ENCODE results near the gene FLRT1. TPM values are rescaled to one million over a fixed set of nuclear protein-coding genes. Genes with fewer than 3 reads are reported as not detected.

The FLRT1 gene
- total RNA-seq, 1 donor from 2014 or later: 0.26 TPM

DNA sequence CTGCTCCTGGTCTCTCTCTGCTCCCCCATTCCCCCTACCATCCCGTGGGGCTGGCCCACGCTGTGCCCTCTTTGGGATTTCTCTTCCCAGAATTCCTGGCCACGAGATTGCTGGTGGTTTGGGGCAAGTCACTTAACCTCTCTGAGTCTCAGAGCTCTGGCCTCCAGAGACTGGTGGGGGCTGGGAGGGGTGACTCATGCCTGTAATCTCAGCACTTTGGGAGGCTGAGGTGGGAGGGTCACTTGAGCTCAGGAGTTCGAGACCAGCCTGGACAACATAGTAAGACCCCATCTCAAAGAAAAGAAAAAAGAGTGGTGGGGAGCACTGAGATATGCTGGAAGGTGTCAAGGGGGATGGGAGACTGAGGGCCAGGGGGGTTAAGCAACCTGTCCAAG lies 31.1 kb upstream of the FLRT1 start:
- Histone ChIP-seq H3K4me3 (ENCODE audit: low read depth, low read length) (no peak overlapping the region), H3K36me3 (ENCODE audit: control insufficient read depth, insufficient read depth, low read length) (no peaks in the 10 kb centered on the region), H3K27me3 (ENCODE audit: control insufficient read depth, insufficient read depth, low read length) (peaks cover 8% of the 10 kb centered on the region)
- TF ChIP-seq, protein P1, sequence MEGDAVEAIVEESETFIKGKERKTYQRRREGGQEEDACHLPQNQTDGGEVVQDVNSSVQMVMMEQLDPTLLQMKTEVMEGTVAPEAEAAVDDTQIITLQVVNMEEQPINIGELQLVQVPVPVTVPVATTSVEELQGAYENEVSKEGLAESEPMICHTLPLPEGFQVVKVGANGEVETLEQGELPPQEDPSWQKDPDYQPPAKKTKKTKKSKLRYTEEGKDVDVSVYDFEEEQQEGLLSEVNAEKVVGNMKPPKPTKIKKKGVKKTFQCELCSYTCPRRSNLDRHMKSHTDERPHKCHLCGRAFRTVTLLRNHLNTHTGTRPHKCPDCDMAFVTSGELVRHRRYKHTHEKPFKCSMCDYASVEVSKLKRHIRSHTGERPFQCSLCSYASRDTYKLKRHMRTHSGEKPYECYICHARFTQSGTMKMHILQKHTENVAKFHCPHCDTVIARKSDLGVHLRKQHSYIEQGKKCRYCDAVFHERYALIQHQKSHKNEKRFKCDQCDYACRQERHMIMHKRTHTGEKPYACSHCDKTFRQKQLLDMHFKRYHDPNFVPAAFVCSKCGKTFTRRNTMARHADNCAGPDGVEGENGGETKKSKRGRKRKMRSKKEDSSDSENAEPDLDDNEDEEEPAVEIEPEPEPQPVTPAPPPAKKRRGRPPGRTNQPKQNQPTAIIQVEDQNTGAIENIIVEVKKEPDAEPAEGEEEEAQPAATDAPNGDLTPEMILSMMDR (IDR thresholded peaks at IDR 0.05; ENCODE audit: insufficient read depth, low read length, severe bottlenecking): no peak
- no peak for FAIRE-seq
- no peak for DNase-seq (ENCODE audit: low read depth)

DNA sequence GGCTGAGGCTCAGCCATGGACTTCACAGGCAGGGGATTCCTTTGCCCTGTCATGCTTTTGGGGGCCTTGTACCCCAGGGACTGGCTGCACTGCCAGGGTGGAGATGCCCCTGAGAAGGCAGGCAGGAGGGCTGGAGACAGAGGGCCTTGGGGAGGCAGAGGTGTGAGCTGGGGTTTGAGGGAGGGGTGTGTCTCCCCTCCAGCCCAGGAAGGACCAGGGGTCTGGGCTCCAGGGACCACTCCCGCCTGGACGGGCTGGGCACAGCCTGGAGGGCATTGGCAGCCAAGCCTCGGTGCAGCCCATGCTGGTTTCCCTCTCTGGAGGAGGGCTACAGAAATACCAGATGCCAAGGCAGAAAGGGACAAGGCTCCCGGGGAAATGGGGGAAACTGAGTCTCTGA lies 30.0 kb upstream of the FLRT1 start:
- no peak for DNase-seq (ENCODE audit: low read depth)
- Histone ChIP-seq H3K27me3 (ENCODE audit: control insufficient read depth, insufficient read depth, low read length) (peaks cover 8% of the 10 kb centered on the region), H3K36me3 (ENCODE audit: control insufficient read depth, insufficient read depth, low read length) (no peaks in the 10 kb centered on the region), H3K4me3 (ENCODE audit: low read depth, low read length) (no peak overlapping the region)
- TF ChIP-seq, protein P1 (IDR thresholded peaks at IDR 0.05; ENCODE audit: insufficient read depth, low read length, severe bottlenecking): no peak
- FAIRE-seq: no peak

GRCh38 chr11:64006398-64006797 lies 29.3 kb upstream of the FLRT1 start:
- TF ChIP-seq, protein P1 (IDR thresholded peaks at IDR 0.05; ENCODE audit: insufficient read depth, low read length, severe bottlenecking): no peak
- no peak for FAIRE-seq
- no peak for DNase-seq (ENCODE audit: low read depth)
- Histone ChIP-seq H3K27me3 (ENCODE audit: control insufficient read depth, insufficient read depth, low read length) (peaks cover 8% of the 10 kb centered on the region), H3K4me3 (ENCODE audit: low read depth, low read length) (no peak overlapping the region), H3K36me3 (ENCODE audit: control insufficient read depth, insufficient read depth, low read length) (no peaks in the 10 kb centered on the region)

DNA sequence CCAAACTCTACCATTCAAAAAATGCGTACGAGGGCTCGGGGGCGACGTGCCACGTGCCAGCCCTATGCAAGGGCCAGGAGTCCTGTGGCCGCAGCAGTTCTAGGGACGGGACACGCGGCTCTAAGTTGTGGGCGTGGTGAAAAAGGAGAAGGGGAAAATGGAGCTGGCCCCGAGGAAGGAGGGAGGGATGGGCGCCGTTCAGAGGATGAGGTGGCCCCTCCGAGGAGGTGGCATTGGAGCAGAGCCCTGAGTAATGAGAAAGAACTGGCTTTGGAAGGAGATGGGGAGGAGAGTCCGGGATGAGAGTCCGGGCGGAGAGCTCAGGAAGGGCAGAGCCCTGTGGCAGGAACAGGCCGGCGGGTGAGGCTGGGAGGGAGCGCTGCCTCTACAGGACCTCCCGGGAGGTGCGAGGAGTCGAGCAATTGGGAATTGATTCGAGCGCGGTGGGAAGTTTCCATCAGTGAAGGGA lies 28.5 kb upstream of the FLRT1 start:
- TF ChIP-seq, protein P1 (IDR thresholded peaks at IDR 0.05; ENCODE audit: insufficient read depth, low read length, severe bottlenecking): no peak
- Histone ChIP-seq H3K36me3 (ENCODE audit: control insufficient read depth, insufficient read depth, low read length) (no peaks in the 10 kb centered on the region), H3K27me3 (ENCODE audit: control insufficient read depth, insufficient read depth, low read length) (peaks cover 8% of the 10 kb centered on the region), H3K4me3 (ENCODE audit: low read depth, low read length) (peak overlapping the region; percentile 28)
- DNase-seq (ENCODE audit: low read depth) (no peak), FAIRE-seq (no peak)

DNA sequence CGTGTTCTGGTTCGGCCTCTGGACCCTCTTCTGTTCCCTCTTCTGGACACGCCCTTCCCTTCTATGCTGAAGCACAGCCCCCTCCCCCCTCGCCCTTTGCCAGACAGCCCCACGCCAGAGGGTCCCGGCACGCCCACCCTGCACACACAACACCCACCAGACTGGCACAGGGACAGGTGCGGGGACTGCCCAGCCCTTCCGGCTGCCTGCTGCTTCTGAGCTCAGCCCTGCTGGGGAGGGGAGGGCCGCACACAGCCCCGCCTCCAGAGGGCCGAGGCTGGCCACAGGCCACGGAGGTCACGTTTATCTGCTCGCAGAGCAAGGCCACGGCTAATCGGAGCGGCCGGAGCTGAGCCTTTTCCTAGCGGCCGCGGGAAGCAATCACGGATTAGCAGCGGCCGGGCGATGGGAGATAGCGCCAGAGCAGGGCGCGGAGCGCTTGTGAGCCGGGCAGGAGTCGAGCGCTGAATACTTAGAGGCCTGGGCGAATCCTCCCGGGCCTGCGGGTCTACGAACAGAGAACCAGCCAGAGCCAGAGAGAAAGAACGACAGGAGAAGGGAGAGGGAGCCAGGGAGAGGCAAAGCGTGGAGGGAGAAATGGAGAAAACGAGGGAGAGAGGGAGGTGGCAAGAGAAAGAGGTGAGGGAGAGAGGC lies 28.0 kb upstream of the FLRT1 start:
- TF ChIP-seq, protein P1 (IDR thresholded peaks at IDR 0.05; ENCODE audit: insufficient read depth, low read length, severe bottlenecking): peak; percentile 27
- Histone ChIP-seq H3K4me3 (ENCODE audit: low read depth, low read length) (peak overlapping the region; percentile 28), H3K36me3 (ENCODE audit: control insufficient read depth, insufficient read depth, low read length) (no peaks in the 10 kb centered on the region), H3K27me3 (ENCODE audit: control insufficient read depth, insufficient read depth, low read length) (peaks cover 8% of the 10 kb centered on the region)
- DNase-seq (ENCODE audit: low read depth) (no peak), FAIRE-seq (no peak)

Data from bronchial epithelial cell (primary cell).